ENCODE results near the gene KANK2.

Gene KANK2

DNA sequence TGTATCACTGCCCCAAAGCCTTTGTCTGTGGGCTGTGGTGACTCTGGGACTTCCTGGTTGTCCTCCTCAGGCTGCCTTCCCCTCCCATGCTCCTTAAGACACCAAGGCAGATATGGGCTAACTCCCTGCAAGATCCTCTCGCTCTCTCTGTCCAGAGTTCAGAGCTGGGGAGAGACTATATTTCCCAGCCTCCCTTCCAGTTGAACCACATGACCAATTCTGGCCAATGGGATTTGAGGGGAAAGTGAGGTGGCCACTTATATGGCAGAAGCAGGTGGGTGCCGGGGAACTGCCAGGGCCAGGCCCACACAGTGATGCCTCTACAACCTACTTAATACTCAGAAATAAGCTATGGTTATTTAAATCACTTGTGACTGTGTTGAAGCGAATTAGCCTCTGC, 25.9 kb upstream of the KANK2 start:
- no peaks in the 10 kb centered on the region for H3K27me3 ChIP-seq (ENCODE audit: insufficient read depth, poor library complexity, severe bottlenecking)
- H3K27ac ChIP-seq (replicated peaks): no peak overlapping the region
- TF ChIP-seq, protein P1, sequence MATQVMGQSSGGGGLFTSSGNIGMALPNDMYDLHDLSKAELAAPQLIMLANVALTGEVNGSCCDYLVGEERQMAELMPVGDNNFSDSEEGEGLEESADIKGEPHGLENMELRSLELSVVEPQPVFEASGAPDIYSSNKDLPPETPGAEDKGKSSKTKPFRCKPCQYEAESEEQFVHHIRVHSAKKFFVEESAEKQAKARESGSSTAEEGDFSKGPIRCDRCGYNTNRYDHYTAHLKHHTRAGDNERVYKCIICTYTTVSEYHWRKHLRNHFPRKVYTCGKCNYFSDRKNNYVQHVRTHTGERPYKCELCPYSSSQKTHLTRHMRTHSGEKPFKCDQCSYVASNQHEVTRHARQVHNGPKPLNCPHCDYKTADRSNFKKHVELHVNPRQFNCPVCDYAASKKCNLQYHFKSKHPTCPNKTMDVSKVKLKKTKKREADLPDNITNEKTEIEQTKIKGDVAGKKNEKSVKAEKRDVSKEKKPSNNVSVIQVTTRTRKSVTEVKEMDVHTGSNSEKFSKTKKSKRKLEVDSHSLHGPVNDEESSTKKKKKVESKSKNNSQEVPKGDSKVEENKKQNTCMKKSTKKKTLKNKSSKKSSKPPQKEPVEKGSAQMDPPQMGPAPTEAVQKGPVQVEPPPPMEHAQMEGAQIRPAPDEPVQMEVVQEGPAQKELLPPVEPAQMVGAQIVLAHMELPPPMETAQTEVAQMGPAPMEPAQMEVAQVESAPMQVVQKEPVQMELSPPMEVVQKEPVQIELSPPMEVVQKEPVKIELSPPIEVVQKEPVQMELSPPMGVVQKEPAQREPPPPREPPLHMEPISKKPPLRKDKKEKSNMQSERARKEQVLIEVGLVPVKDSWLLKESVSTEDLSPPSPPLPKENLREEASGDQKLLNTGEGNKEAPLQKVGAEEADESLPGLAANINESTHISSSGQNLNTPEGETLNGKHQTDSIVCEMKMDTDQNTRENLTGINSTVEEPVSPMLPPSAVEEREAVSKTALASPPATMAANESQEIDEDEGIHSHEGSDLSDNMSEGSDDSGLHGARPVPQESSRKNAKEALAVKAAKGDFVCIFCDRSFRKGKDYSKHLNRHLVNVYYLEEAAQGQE (IDR thresholded peaks at IDR 0.05; ENCODE audit: insufficient replicate concordance, low read depth): no peak
- no peak for TF ChIP-seq SPI1 (IDR thresholded peaks at IDR 0.05; ENCODE audit: borderline replicate concordance, low read depth)
- no peak for TF ChIP-seq POLR2AphosphoS5 (IDR thresholded peaks at IDR 0.05; ENCODE audit: low read depth)
- TF ChIP-seq GABPA (IDR thresholded peaks at IDR 0.05; ENCODE audit: low read depth): no peak
- no peak for TF ChIP-seq CTCF (IDR thresholded peaks at IDR 0.05; ENCODE audit: insufficient read depth, low read length)
- DNase-seq (ENCODE audit: low read depth in 1 of 2, low spot score in 1 of 2): no peak
- no peak overlapping the region for H3K4me3 ChIP-seq (replicated peaks; ENCODE audit: insufficient read depth, low read length)

GRCh38 chr19:11221082-11221598, 23.8 kb upstream of the KANK2 start:
- DNase-seq (ENCODE audit: low read depth in 1 of 2, low spot score in 1 of 2): no peak
- no peak for TF ChIP-seq CTCF (IDR thresholded peaks at IDR 0.05; ENCODE audit: insufficient read depth, low read length)
- TF ChIP-seq SPI1 (IDR thresholded peaks at IDR 0.05; ENCODE audit: borderline replicate concordance, low read depth): no peak
- TF ChIP-seq, protein P1 (IDR thresholded peaks at IDR 0.05; ENCODE audit: insufficient replicate concordance, low read depth): no peak
- H3K27ac ChIP-seq (replicated peaks): no peak overlapping the region
- no peak overlapping the region for H3K4me3 ChIP-seq (replicated peaks; ENCODE audit: insufficient read depth, low read length)
- no peaks in the 10 kb centered on the region for H3K27me3 ChIP-seq (ENCODE audit: insufficient read depth, poor library complexity, severe bottlenecking)

DNA sequence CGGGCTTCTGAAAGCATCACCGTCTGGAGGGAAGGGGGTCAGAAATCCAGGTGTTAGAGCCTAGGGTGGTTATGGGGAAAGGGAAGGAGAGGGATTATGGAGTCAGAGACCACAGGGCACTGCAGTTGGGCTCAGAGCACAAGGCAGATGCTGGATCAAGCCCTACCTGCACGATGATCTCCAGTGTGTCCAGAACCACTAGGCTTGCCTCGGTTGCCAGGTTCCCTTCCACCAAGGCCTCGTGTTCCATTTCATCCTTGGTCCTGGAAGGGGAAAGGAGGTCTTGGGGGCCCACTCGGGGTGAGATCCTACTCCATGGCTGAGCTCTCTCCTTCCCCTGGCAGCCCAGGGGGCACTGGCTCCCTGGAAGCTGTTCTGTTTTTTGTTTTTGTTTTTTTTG, 17.0 kb upstream of the KANK2 start:
- H3K27me3 ChIP-seq (ENCODE audit: insufficient read depth, poor library complexity, severe bottlenecking): no peaks in the 10 kb centered on the region
- no peak for TF ChIP-seq CTCF (IDR thresholded peaks at IDR 0.05; ENCODE audit: insufficient read depth, low read length)
- TF ChIP-seq GABPA (IDR thresholded peaks at IDR 0.05; ENCODE audit: low read depth): no peak
- TF ChIP-seq SPI1 (IDR thresholded peaks at IDR 0.05; ENCODE audit: borderline replicate concordance, low read depth): no peak
- TF ChIP-seq POLR2AphosphoS5 (IDR thresholded peaks at IDR 0.05; ENCODE audit: low read depth): no peak
- TF ChIP-seq, protein P1 (IDR thresholded peaks at IDR 0.05; ENCODE audit: insufficient replicate concordance, low read depth): no peak
- DNase-seq (ENCODE audit: low read depth in 1 of 2, low spot score in 1 of 2): no peak
- no peak overlapping the region for H3K27ac ChIP-seq (replicated peaks)
- H3K4me3 ChIP-seq (replicated peaks; ENCODE audit: insufficient read depth, low read length): no peak overlapping the region
